K562 (cell line): Measurements from ENCODE around the gene CREB5. TPM values are rescaled to one million over a fixed set of nuclear protein-coding genes. Genes with fewer than 3 reads are reported as not detected.

ENCODE experiments used
- ARID3B ChIP-seq: fragments of 250-450 bp; sonication (Bioruptor Pico); IDR thresholded peaks from 2 replicates; pipeline ENCODE4 v1.4.0; 2020; ENCODE audit warnings: borderline replicate concordance
- CCAR2 ChIP-seq: fragments of 200-400 bp; formaldehyde crosslinking; IDR thresholded peaks from 2 replicates; pipeline ENCODE4 v1.6.1; 2017; ENCODE audit warnings: mild to moderate bottlenecking, low read depth, low read length
- CHD4 ChIP-seq: fragments of 200-600 bp; sonication (generic); IDR thresholded peaks from 3 replicates; pipeline ENCODE4 v1.6.1; 2012; ENCODE audit warnings: low read depth, mild to moderate bottlenecking, mixed read lengths, low read length, inconsistent platforms; ENCODE audit not compliant: insufficient read depth, insufficient replicate concordance, poor library complexity, severe bottlenecking
- CREB1 ChIP-seq, 2 experiments: sonication (generic) in 1 of 2; formaldehyde crosslinking in 1 of 2; IDR thresholded peaks; 2 replicates each; pipeline versions ENCODE4 v1.6.1 to v1.8.0; 2012 to 2022; ENCODE audit warnings: inconsistent platforms in 1 of 2, mild to moderate bottlenecking in 1 of 2, missing genetic modification reagents in 1 of 2, moderate library complexity in 1 of 2
- HDAC1 ChIP-seq, 2 experiments: fragments of 450-650 bp; IDR thresholded peaks; 2 replicates each; pipeline ENCODE4 v1.6.1; 2016 to 2017; ENCODE audit warnings: inconsistent platforms in 1 of 2, mild to moderate bottlenecking in 1 of 2, moderate library complexity in 1 of 2
- HOXB6 ChIP-seq: fragments of 250-450 bp; sonication (Bioruptor Pico); IDR thresholded peaks from 2 replicates; pipeline ENCODE4 v1.5.1; 2022; ENCODE audit warnings: mild to moderate bottlenecking, borderline replicate concordance
- JUN ChIP-seq, 2 experiments: sonication (generic) in 1 of 2; formaldehyde crosslinking in 1 of 2; IDR thresholded peaks; 2 replicates each; pipeline versions ENCODE4 v1.6.1 to v1.8.0; 2012 to 2022; ENCODE audit warnings: borderline replicate concordance in 2 of 2, mild to moderate bottlenecking in 2 of 2, improper control_type of control experiment in 1 of 2, low read depth in 1 of 2, low read length in 1 of 2, missing genetic modification reagents in 1 of 2
- MYNN ChIP-seq, 2 experiments: sonication (generic); formaldehyde crosslinking in 1 of 2; IDR thresholded peaks; 2 replicates each; pipeline versions ENCODE4 v1.5.0 to v1.6.1; 2016 to 2020; ENCODE audit warnings: antibody characterized with exemption in 1 of 2, missing genetic modification reagents in 1 of 2
- NFRKB ChIP-seq: fragments of 450-650 bp; IDR thresholded peaks from 2 replicates; pipeline ENCODE4 v1.6.1; 2016; ENCODE audit warnings: low read depth
- OTX1 ChIP-seq: fragments of 450-650 bp; formaldehyde crosslinking; IDR thresholded peaks from 2 replicates; pipeline ENCODE4 v1.4.0; 2022; ENCODE audit warnings: mild to moderate bottlenecking
- PRMT5 ChIP-seq: sonication (generic); formaldehyde crosslinking; IDR thresholded peaks from 2 replicates; pipeline ENCODE4 v1.5.0; 2020; ENCODE audit warnings: missing genetic modification reagents
- PURB ChIP-seq: sonication (generic); formaldehyde crosslinking; IDR thresholded peaks from 2 replicates; pipeline ENCODE4 v1.9.0; 2021; ENCODE audit warnings: low read depth, mild to moderate bottlenecking, missing genetic modification reagents
- RBM34 ChIP-seq: fragments of 200-400 bp; formaldehyde crosslinking; IDR thresholded peaks from 2 replicates; pipeline ENCODE4 v1.6.1; 2018; ENCODE audit warnings: low read length, borderline replicate concordance; ENCODE audit not compliant: insufficient read depth
- RFX1 ChIP-seq: fragments of 450-650 bp; IDR thresholded peaks from 2 replicates; pipeline ENCODE4 v1.6.1; 2016; ENCODE audit warnings: mild to moderate bottlenecking, moderate library complexity
- RFX5 ChIP-seq: IDR thresholded peaks from 2 replicates; pipeline ENCODE4 v1.6.1; 2011; ENCODE audit warnings: low read depth, mild to moderate bottlenecking, improper control_type of control experiment, low read length
- SP1 ChIP-seq: sonication (generic); formaldehyde crosslinking; IDR thresholded peaks from 2 replicates; pipeline ENCODE4 v1.8.1; 2022; ENCODE audit warnings: mild to moderate bottlenecking, missing genetic modification reagents
- STAT5A ChIP-seq: IDR thresholded peaks from 2 replicates; pipeline ENCODE4 v1.6.1; 2012; ENCODE audit warnings: low read length, inconsistent platforms, borderline replicate concordance
- TCF3 ChIP-seq: sonication (generic); formaldehyde crosslinking; IDR thresholded peaks from 2 replicates; pipeline ENCODE4 v1.4.0; 2020; ENCODE audit warnings: mild to moderate bottlenecking, missing genetic modification reagents
- TCF7L2 ChIP-seq: fragments of 150-350 bp; IDR thresholded peaks from 2 replicates; pipeline ENCODE4 v1.6.1; 2016; ENCODE audit warnings: low read depth, mild to moderate bottlenecking, low read length, moderate library complexity
- TEAD4 ChIP-seq, 2 experiments: sonication (generic) in 1 of 2; formaldehyde crosslinking in 1 of 2; IDR thresholded peaks; 2 replicates each; pipeline versions ENCODE4 v1.6.1 to v1.8.0; 2012 to 2022; ENCODE audit warnings: borderline replicate concordance in 1 of 2, inconsistent platforms in 1 of 2, low read length in 1 of 2, mild to moderate bottlenecking in 1 of 2, missing genetic modification reagents in 1 of 2
- THRAP3 ChIP-seq: fragments of 450-650 bp; IDR thresholded peaks from 2 replicates; pipeline ENCODE4 v1.6.1; 2016; ENCODE audit warnings: mild to moderate bottlenecking, inconsistent platforms, borderline replicate concordance
- ZNF133 ChIP-seq: fragments of 250-450 bp; sonication (Bioruptor Pico); IDR thresholded peaks from 2 replicates; pipeline ENCODE4 v1.4.0; 2020; ENCODE audit warnings: mild to moderate bottlenecking
- ZNF695 ChIP-seq: fragments of 450-650 bp; formaldehyde crosslinking; IDR thresholded peaks from 2 replicates; pipeline ENCODE4 v1.4.0; 2020; ENCODE audit warnings: mild to moderate bottlenecking, moderate library complexity
- polyA plus RNA-seq, 8 experiments: library from polyadenylated mRNA; depleted of rRNA in 4 of 8; stranded (reverse) in 5 of 8; unstranded in 3 of 8; fragments of >200 nt; fragmentation: Nextera tagmentation in 2 of 8; fragmentation: Illumina TruSeq in 1 of 8; extraction: Ambion mirVana in 2 of 8; extraction: Trizol in 1 of 8; gene quantifications; 2 replicates each; pipeline versions ENCODE4 v1.2.1 to v1.2.3, GENCODE V29; 2011 to 2014; ENCODE audit warnings: inconsistent platforms in 1 of 8, missing spikeins in 1 of 8
- total RNA-seq, 7 experiments: library from RNA; depleted of rRNA in 6 of 7; stranded (reverse); fragments of >200 nt in 6 of 7; fragmentation: Illumina TruSeq in 2 of 7; extraction: Trizol in 2 of 7; gene quantifications; 2 replicates each; pipeline versions ENCODE4 v1.2.1 to v1.2.3, GENCODE V29; 2011 to 2021; ENCODE audit warnings: low replicate concordance in 1 of 7

Gene CREB5
- total and polyA plus RNA-seq, 9 of the 15 experiments (the other 6 are each of a cell fraction or from before 2014, with no cell fraction given), result 0.33 to 6.4 (median 1.8) TPM

- no peak for TF ChIP-seq JUN (IDR thresholded peaks at IDR 0.05; ENCODE audit: borderline replicate concordance, low read depth, low read length)
- no peak for TF ChIP-seq JUN (CRISPR knock-in tag; IDR thresholded peaks at IDR 0.05; ENCODE audit: borderline replicate concordance)
- TF ChIP-seq PURB (CRISPR knock-in tag), result no peak
- TF ChIP-seq PRMT5 (CRISPR knock-in tag), result no peak
- no peak for TF ChIP-seq CCAR2
- no peak for TF ChIP-seq CREB1 (IDR thresholded peaks at IDR 0.05)
- TF ChIP-seq CREB1 (CRISPR knock-in tag; IDR thresholded peaks at IDR 0.05), result no peak
- TF ChIP-seq CHD4, result no peak
- no peak for TF ChIP-seq ARID3B
- no peak for TF ChIP-seq THRAP3
- no peak for TF ChIP-seq HDAC1 (IDR thresholded peaks at IDR 0.05)
- no peak for TF ChIP-seq ZNF133 (CRISPR knock-in tag)
- TF ChIP-seq RFX5, result no peak
- TF ChIP-seq NFRKB, result no peak
- no peak for TF ChIP-seq RBM34
- peak; percentile 43; the same call in 1 of the 2 replicates for TF ChIP-seq TCF3 (CRISPR knock-in tag)
- TF ChIP-seq TEAD4 (IDR thresholded peaks at IDR 0.05; ENCODE audit: low read length), result peak; percentile 41; the same call in 1 of the 2 replicates
- TF ChIP-seq TEAD4 (CRISPR knock-in tag; IDR thresholded peaks at IDR 0.05; ENCODE audit: borderline replicate concordance), result no peak
- TF ChIP-seq SP1 (CRISPR knock-in tag), result no peak
- TF ChIP-seq ZNF695 (CRISPR knock-in tag), result no peak
- TF ChIP-seq HOXB6 (CRISPR knock-in tag), result no peak
- peak; percentile 49 for TF ChIP-seq RFX1
- no peak for TF ChIP-seq OTX1 (CRISPR knock-in tag)
- peak; percentile 87 for TF ChIP-seq MYNN (IDR thresholded peaks at IDR 0.05)
- no peak for TF ChIP-seq MYNN (CRISPR knock-in tag; IDR thresholded peaks at IDR 0.05)
- no peak for TF ChIP-seq STAT5A
- no peak for TF ChIP-seq TCF7L2
These were observed 234.2 kb downstream of the CREB5 start (continued) for GRCh38 chr7:28646376-28647075.
